Myometrial cell (primary cell): ENCODE measurements around the gene NPRL2. TPM values are rescaled to one million over a fixed set of nuclear protein-coding genes. Genes with fewer than 3 reads are reported as not detected.

ENCODE experiments used
- total RNA-seq: library from RNA; depleted of rRNA; stranded (reverse); fragments of >200 nt; gene quantifications from 2 replicates; pipeline ENCODE4 v1.2.3, GENCODE V29; 2015

Gene NPRL2
- 23.2 and 31.7 TPM in 2 replicates for total RNA-seq

DNA sequence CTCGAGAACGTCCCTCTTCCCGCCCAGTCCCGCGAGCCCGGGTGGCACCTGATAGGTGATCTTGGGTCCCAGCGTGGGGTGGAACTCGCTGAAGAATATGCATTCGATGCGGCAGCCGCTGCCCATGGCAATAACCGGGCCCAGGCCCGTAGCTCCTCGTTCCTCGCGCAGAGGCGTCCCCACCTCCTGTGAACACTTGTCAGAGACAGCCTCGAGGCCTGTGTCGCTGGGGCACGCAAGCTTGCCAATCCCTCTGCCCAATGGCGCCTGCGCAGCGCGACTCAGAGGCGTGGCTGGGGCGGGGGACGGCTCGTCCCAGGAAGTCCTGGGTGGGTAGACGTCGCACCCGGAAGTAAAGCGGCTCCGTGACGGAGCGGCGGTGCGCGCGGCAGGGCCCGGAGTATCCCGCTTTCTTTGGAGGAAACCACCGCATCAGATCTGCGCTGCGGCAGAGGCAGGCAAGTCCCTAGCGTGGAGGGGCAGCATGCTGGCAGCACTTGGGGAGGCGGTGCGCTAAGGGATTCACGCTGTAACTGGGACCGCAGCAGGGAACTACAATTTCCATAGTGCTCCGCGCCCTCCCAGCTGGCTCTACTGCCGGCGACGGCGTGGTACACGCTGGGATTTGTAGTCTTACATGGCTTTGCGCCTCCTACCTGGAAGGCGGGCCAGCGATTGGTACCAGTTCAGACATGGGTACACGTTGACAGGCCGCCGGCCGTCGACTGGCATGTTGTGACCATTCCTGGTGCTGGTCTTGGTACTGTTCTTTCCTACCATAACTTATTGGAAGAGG, at the start of gene NPRL2, which contains the start of gene CYB561D2:
NPRL2 (minus strand) TSS at position 249 of the 796 bp plus-strand sequence; CDS start at position 126, 123 bp downstream.
CYB561D2 (plus strand) TSS at position 336 of the 796 bp plus-strand sequence. CDS start 572 bp downstream, outside the sequence.

GRCh38 chr3:50358911-50359759, 8.6 kb upstream of the NPRL2 start, which contains the start of gene TMEM115:
TMEM115 (minus strand) TSS chr3:50359521; CDS start chr3:50359063, 458 bp downstream.

DNA sequence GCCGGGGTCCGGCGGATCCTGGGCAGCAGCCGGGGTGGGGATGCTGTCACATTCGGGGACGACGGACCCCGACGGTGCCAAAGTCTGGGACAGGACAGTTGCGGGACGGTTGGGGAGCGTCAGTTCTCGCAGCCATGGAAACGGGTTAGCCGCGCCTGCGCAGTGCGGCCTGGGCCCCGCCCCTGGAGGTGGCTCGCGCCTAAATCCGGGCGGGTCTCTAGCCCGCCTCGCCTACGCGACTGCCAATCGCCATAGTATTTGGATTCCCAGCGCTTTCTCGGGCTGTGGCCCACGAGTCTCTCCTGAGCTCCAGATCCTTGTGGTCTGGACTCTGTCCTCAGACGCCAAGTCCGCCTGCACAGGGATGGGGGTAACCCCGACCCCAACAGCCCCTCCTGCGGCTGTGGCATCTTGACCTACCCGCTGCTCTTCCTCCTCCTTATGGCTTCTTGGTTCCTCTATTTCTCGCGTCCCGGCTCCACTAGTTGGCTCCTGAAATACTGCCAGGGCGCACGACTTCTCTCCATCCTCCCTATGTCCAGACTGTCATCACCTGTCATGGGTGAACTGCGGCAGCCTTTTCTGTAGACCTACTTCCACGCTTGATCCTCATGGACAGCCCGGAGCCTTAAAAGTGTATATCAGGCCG, 4.9 kb downstream of the NPRL2 start, which contains the start of gene ZMYND10:
ZMYND10 (minus strand) TSS at position 147 of the 649 bp plus-strand sequence. CDS start 153 bp downstream, outside the sequence.

DNA sequence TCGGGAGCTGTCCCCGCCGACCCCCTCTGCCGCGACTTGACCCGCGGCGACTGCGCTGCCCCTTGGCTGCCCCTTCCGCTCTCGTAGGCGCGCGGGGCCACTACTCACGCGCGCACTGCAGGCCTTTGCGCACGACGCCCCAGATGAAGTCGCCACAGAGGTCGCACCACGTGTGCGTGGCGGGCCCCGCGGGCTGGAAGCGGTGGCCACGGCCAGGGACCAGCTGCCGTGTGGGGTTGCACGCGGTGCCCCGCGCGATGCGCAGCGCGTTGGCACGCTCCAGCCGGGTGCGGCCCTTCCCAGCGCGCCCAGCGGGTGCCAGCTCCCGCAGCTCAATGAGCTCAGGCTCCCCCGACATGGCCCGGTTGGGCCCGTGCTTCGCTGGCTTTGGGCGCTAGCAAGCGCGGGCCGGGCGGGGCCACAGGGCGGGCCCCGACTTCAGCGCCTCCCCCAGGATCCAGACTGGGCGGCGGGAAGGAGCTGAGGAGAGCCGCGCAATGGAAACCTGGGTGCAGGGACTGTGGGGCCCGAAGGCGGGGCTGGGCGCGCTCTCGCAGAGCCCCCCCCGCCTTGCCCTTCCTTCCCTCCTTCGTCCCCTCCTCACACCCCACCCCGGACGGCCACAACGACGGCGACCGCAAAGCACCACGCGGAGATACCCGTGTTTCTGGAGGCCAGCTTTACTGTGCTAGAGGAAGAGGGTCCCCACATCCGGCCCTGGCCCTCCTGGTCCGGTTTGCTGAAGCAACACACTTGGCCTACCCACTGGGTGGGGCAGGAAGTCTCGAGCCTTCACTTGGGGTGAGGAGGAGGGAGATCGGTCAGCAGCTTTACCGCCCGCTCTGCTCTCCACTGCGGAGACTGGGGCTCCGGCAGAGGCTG, 9.9 kb downstream of the NPRL2 start, which contains the start of gene RASSF1:
RASSF1 (minus strand) TSS at position 389 of the 882 bp plus-strand sequence; CDS start at position 358, 31 bp downstream.

GRCh38 chr3:50327943-50328691, 22.5 kb downstream of the NPRL2 start, which contains the start of gene TUSC2:
TUSC2 (minus strand) TSS chr3:50328223; CDS start chr3:50328099, 124 bp downstream.

DNA sequence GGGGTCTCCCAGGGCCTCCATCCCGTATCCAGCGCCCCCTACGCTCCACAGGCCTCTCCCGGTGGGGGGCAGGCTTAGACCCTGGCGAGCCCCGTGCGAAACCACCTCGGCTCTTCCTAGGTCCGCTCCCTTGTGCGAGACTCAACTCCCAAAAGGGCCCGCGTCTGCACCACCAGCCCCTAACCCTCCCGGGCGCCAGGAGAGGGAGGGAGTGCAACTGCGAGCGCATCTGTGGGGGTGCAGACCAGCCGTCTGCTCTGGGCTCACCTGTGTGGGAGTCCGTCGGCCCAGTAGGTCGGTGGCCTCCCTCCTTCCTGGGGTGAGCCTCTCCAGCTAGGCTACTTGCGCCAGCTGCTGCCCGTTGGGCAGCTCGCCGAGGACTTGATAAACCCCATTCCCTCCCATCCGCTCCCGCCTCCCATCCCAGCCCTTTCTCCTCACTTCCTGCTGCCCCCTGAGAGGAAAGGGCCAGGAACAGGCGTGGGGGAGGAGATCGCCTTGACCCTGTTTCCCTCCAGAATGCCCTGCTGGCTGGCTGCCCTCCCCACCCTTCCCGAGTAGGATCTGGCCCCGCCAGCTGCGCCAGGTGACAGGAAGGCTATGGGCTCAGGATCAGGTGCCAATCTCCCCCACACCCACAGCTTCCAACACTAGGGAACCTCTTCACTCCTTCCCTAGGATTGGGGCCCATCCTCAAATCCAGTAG, 28.0 kb downstream of the NPRL2 start, which contains the start of gene HYAL2:
HYAL2 (minus strand) TSS at position 360 of the 706 bp plus-strand sequence. CDS start 2,256 bp downstream, outside the sequence.

GRCh38 chr3:50303013-50303815, 47.4 kb downstream of the NPRL2 start, which contains the start of gene HYAL1:
HYAL1 (minus strand) TSS chr3:50303574; CDS start chr3:50302956, 618 bp downstream.

GRCh38 chr3:50298836-50299637, 51.5 kb downstream of the NPRL2 start, which contains the start of the genes HYAL3 and NAA80:
HYAL3 (minus strand) TSS chr3:50299405; CDS start chr3:50295602, 3,803 bp downstream.
NAA80 (minus strand) TSS chr3:50299405; CDS start chr3:50297463, 1,942 bp downstream.

Other genes with a start within 250 kb of the NPRL2 start
- 5.2 and 7.8 TPM in 2 replicates for gene SEMA3F, start 195.5 kb downstream of the NPRL2 start, total RNA-seq
- not detected in 2 replicates for gene GNAT1, start 159.2 kb downstream of the NPRL2 start, total RNA-seq
- gene SLC38A3, start 145.5 kb downstream of the NPRL2 start, total RNA-seq = not detected in 2 replicates
- gene GNAI2, start 114.6 kb downstream of the NPRL2 start, total RNA-seq = 356 and 418 TPM in 2 replicates
- gene SEMA3B, start 81.6 kb downstream of the NPRL2 start, total RNA-seq = 19.0 and 23.0 TPM in 2 replicates
- not detected in 2 replicates for gene LSMEM2, start 71.7 kb downstream of the NPRL2 start, total RNA-seq
- 80.1 and 95.3 TPM in 2 replicates for gene IFRD2, start 58.3 kb downstream of the NPRL2 start, total RNA-seq
- 3.7 and 10.7 TPM in 2 replicates for gene HYAL3, start 51.4 kb downstream of the NPRL2 start, total RNA-seq
- gene NAA80, start 51.4 kb downstream of the NPRL2 start, total RNA-seq = 16.8 and 18.2 TPM in 2 replicates
- gene HYAL1, start 47.2 kb downstream of the NPRL2 start, total RNA-seq = 1.7 and 2.8 TPM in 2 replicates
- 74.7 and 83.3 TPM in 2 replicates for gene HYAL2, start 28.0 kb downstream of the NPRL2 start, total RNA-seq
- 15.0 and 29.4 TPM in 2 replicates for gene TUSC2, start 22.6 kb downstream of the NPRL2 start, total RNA-seq
- 37.2 and 39.0 TPM in 2 replicates for gene RASSF1, start 9.9 kb downstream of the NPRL2 start, total RNA-seq
- gene ZMYND10, start 5.0 kb downstream of the NPRL2 start, total RNA-seq = 1.7 and 3.0 TPM in 2 replicates
- gene CYB561D2, start 87 bp upstream of the NPRL2 start, total RNA-seq = 29.6 and 41.5 TPM in 2 replicates
- gene TMEM115, start 8.7 kb upstream of the NPRL2 start, total RNA-seq = 61.1 and 71.2 TPM in 2 replicates
- 0.18 TPM in 1 of 2 replicates, not detected in the other for gene CACNA2D2, start 152.9 kb upstream of the NPRL2 start, total RNA-seq
- gene C3orf18, start 217.0 kb upstream of the NPRL2 start, total RNA-seq = 10.7 and 17.2 TPM in 2 replicates
- gene HEMK1, start 218.7 kb upstream of the NPRL2 start, total RNA-seq = 24.8 and 25.9 TPM in 2 replicates